ENCODE measurements around the gene GPHN.
"Not testable (repeated sequence)": the region's sequence is repeated elsewhere in the genome, so short reads cannot be mapped to it uniquely, and the experiment has no call there.

Gene GPHN

GRCh38 chr14:66502836-66503235 lies 5.1 kb upstream of the GPHN start:
- not testable (repeated sequence) for DNase-seq

GRCh38 chr14:66503532-66503931 lies 4.4 kb upstream of the GPHN start:
- no peak for DNase-seq

GRCh38 chr14:66507181-66507721 lies 696 bp upstream of the GPHN start:
- no peak for DNase-seq

- no peak for DNase-seq
Observed at GRCh38 chr14:66508547-66508845, 549 bp downstream of the GPHN start.

GRCh38 chr14:66508846-66509621 lies 1.1 kb downstream of the GPHN start:
- peak; percentile 32 for DNase-seq

- DNase-seq = no peak
Observed at GRCh38 chr14:66509874-66510273, 1.9 kb downstream of the GPHN start.

- DNase-seq = no peak
Observed at GRCh38 chr14:66511849-66512248, 3.9 kb downstream of the GPHN start.

GRCh38 chr14:66514213-66514612 lies 6.3 kb downstream of the GPHN start:
- no peak for DNase-seq

GRCh38 chr14:66530526-66530925 lies 22.6 kb downstream of the GPHN start:
- DNase-seq = no peak

GRCh38 chr14:66539034-66539433 lies 31.1 kb downstream of the GPHN start:
- DNase-seq = no peak

- no peak for DNase-seq
Observed at GRCh38 chr14:66540038-66540437, 32.1 kb downstream of the GPHN start.

GRCh38 chr14:66541627-66542026 lies 33.7 kb downstream of the GPHN start:
- DNase-seq = no peak

GRCh38 chr14:66543996-66544395 lies 36.0 kb downstream of the GPHN start:
- DNase-seq = no peak

GRCh38 chr14:66545191-66545590 lies 37.2 kb downstream of the GPHN start:
- not testable (repeated sequence) for DNase-seq

- not testable (repeated sequence) for DNase-seq
Observed at GRCh38 chr14:66545751-66546150, 37.8 kb downstream of the GPHN start.

GRCh38 chr14:66563731-66564130 lies 55.8 kb downstream of the GPHN start:
- DNase-seq = no peak

- DNase-seq = no peak
Observed at GRCh38 chr14:66568220-66568619, 60.3 kb downstream of the GPHN start.

- no peak for DNase-seq
Observed at GRCh38 chr14:66572826-66573225, 64.9 kb downstream of the GPHN start.

GRCh38 chr14:66575014-66575413 lies 67.1 kb downstream of the GPHN start:
- DNase-seq = no peak

- DNase-seq = no peak
Observed at GRCh38 chr14:66575939-66576338, 68.0 kb downstream of the GPHN start.

- not testable (repeated sequence) for DNase-seq
Observed at GRCh38 chr14:66587753-66588152, 79.8 kb downstream of the GPHN start.

- no peak for DNase-seq
Observed at GRCh38 chr14:66595394-66595793, 87.4 kb downstream of the GPHN start.

GRCh38 chr14:66596241-66596985 lies 88.5 kb downstream of the GPHN start:
- no peak for DNase-seq

GRCh38 chr14:66600416-66600815 lies 92.5 kb downstream of the GPHN start:
- no peak for DNase-seq
